Cardiac fibroblast (primary cell): ENCODE results near the gene PTPRG.

Experiments used
- DNase-seq, 2 donors: peaks; one replicate each; pipeline versions ENCODE4 v3.0.0 to v3.0.0-alpha.2; 2010; ENCODE audit warnings: low read depth in 2 of 2
- H3K4me3 ChIP-seq, 2 donors: replicated peaks in 1 of 2; 1 replicate in 1 of 2; 2 replicates in 1 of 2; pipeline ENCODE4 v1.5.1; 2011; ENCODE audit warnings: low read depth in 2 of 2, low read length in 2 of 2, mild to moderate bottlenecking in 2 of 2, moderate library complexity in 1 of 2
- TF ChIP-seq, protein P1 (sequence below): IDR thresholded peaks from one replicate; pipeline ENCODE4 v1.5.1; 2011; ENCODE audit warnings: low read depth, mild to moderate bottlenecking, low read length, inconsistent platforms

The PTPRG gene

GRCh38 chr3:62048577-62048976, 487.2 kb downstream of the PTPRG start:
- H3K4me3 ChIP-seq = no peak overlapping the region
- TF ChIP-seq, protein P1, sequence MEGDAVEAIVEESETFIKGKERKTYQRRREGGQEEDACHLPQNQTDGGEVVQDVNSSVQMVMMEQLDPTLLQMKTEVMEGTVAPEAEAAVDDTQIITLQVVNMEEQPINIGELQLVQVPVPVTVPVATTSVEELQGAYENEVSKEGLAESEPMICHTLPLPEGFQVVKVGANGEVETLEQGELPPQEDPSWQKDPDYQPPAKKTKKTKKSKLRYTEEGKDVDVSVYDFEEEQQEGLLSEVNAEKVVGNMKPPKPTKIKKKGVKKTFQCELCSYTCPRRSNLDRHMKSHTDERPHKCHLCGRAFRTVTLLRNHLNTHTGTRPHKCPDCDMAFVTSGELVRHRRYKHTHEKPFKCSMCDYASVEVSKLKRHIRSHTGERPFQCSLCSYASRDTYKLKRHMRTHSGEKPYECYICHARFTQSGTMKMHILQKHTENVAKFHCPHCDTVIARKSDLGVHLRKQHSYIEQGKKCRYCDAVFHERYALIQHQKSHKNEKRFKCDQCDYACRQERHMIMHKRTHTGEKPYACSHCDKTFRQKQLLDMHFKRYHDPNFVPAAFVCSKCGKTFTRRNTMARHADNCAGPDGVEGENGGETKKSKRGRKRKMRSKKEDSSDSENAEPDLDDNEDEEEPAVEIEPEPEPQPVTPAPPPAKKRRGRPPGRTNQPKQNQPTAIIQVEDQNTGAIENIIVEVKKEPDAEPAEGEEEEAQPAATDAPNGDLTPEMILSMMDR = no peak
- no peak for DNase-seq

DNA sequence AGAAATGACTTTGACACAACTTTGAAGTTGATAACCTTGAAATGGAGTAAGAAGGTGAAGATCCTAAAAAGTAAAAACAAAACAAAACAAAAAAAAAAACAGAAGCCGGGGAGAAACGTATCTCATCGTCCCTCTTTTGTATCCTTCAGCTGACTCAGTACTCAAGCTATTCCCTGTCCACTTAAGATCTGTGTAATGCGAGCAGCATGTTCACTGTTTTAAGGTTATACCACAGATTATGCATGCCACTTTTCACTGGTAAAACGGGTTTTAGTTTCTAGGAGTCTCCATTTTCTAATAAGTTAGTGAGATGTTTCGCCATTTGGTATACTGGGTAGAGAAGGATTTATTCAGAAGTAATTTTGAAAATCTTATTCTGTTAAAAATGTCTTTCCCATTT, 487.7 kb downstream of the PTPRG start:
- TF ChIP-seq, protein P1 = no peak
- DNase-seq = peak in 1 of 2 donors; percentile 20

GRCh38 chr3:62051506-62051905, 490.1 kb downstream of the PTPRG start:
- DNase-seq = peak; percentile 43 to 61
- TF ChIP-seq, protein P1 = peak; percentile 39

More for the DNA sequence above, 487.7 kb downstream of the PTPRG start:
- no peak overlapping the region for H3K4me3 ChIP-seq

GRCh38 chr3:62052331-62052730, 491.0 kb downstream of the PTPRG start:
- TF ChIP-seq, protein P1 = no peak
- DNase-seq = no peak
- H3K4me3 ChIP-seq = no peak overlapping the region

More at GRCh38 chr3:62051506-62051905, 490.1 kb downstream of the PTPRG start:
- H3K4me3 ChIP-seq = no peak overlapping the region

- TF ChIP-seq, protein P1 = no peak
- H3K4me3 ChIP-seq = no peak overlapping the region
- no peak for DNase-seq
Observed at GRCh38 chr3:62056658-62057057, 495.3 kb downstream of the PTPRG start.

DNA sequence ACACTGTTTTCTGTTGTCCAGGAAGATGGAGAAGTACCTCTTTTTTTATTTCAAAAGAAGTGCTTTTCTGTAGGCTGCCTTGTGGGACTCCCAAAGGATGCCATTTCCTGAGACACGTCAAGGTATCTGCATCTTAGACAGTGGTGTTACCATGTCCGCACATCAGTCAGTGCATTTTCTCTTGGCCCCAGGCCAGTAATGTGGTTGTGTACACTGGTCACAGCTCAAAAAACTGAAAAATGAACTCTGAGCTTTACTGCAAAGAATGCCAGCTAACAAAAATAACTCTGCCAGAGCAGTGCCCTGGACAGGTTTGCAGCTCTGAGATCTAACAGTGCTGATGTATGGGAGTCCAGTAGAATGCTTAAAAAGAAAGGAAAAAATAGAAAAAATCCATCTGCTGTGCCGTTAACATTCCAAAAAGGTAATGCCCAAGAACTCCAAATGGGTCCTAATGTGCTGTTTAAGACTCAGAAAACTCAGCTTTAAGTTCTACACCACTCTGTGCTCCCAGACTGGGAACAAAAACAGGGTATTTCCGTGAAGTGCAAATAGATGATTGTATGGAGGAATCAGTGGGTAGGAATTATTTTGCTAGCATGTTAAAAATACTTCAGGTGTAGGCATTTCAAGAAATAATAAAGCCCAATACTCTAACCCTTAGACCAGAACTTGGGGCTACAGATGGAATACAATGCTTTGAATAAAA, 496.1 kb downstream of the PTPRG start:
- no peak overlapping the region for H3K4me3 ChIP-seq
- TF ChIP-seq, protein P1 = no peak
- peak in 1 of 2 donors; percentile 18 for DNase-seq
